Activated CD8-positive, alpha-beta memory T cell treated with anti-CD3 and anti-CD28 coated beads for 1 hour (primary cell): ENCODE results near the gene MOGAT3.

Source experiments
- DNase-seq, 2 donors: peaks; one replicate each; pipeline ENCODE4 v3.0.0-alpha.2; 2020; ENCODE audit warnings: low read depth in 1 of 2; ENCODE audit errors: extremely low read depth in 1 of 2

The MOGAT3 gene

GRCh38 chr7:101173752-101174244 lies 27.0 kb downstream of the MOGAT3 start:
- peak; percentile 11 to 36 for DNase-seq

DNA sequence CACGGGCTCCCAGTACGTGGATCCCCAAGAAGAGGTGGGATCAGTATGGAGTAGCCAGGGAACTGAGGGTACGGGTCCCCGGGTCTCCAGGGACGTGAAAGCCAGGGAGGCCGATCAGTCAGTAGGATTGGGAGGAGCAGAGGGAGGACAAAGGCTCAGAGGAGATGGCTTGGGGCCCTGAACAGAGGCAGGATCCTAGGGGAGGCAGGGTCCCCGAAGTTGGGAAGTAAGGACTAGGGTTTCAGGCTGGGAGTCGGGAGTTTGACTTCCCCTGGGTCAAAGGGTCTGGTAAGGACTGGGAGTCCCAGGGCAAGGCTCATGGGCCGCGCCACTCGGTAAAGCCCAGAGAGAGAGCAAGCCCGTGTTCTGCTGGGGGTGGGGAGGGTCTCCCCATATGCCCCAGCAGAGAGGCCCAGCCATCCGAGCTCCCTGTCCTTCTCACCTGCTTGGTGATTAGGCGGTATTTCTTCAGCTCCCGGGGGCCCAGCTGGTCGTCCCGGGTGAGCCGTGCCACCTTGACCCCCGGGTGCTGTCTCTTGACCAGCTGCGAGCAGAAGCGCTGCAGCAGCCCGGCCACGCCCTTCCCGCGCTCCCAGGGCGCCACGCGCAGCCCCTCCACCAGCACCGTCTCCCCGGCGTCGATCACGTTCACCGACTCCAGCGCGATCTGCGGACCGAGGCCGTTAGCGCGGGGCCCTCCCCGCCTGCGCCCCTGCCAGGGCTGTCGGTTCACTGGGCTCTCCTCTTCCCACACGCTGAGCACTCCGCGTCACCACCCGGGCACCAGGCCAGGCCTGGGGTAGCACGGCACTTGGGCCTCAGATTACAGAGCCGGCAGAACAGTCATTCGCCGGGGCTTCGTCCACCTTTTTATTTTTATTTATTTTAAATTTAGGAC lies 27.7 kb downstream of the MOGAT3 start:
- no peak for DNase-seq

DNA sequence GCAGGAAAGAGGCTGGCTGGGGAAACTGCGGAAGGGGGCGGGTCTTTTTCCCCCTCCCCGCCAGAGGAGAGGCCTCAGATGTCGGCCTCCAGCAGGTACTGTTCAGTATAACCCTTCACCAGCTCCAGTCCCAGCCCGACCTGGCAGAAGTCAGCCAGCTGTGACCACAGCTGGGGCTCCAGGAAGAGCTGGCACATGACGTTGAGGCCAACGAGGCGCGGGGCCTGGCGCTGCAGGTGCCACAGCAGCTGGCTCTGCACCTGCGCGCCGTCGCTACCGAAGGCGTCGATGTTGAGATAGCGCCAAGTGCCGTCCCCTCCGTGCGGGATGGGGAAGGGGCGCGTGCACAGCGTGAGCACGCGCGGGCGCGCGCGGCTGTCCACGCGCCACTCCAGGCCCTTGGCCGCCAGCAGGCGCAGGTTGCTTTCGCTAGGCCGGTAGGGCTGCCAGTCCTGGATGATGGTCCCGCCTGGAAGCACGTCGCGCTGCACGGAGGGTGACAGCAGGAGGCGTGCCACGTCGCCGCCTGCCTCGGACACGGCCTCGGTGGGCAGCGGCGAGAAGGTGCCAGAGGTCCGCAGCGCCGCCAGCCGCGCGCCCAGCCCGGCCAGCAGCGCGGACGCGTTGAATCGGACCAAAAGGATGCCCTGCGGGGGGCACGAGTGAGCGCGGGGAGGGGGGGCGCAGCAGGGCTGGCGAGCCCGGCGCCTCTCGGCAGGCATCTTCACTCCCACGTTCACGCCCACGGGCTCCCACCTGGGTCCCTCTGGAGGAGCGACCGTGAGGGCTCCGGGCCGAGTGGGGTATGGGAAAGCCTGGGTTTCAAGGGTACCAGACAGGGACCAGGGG lies 28.6 kb downstream of the MOGAT3 start:
- DNase-seq, result no peak

GRCh38 chr7:101171442-101171837 lies 29.4 kb downstream of the MOGAT3 start:
- no peak for DNase-seq

- no peak for DNase-seq
Measured at GRCh38 chr7:101170617-101171441, 30.0 kb downstream of the MOGAT3 start.

DNA sequence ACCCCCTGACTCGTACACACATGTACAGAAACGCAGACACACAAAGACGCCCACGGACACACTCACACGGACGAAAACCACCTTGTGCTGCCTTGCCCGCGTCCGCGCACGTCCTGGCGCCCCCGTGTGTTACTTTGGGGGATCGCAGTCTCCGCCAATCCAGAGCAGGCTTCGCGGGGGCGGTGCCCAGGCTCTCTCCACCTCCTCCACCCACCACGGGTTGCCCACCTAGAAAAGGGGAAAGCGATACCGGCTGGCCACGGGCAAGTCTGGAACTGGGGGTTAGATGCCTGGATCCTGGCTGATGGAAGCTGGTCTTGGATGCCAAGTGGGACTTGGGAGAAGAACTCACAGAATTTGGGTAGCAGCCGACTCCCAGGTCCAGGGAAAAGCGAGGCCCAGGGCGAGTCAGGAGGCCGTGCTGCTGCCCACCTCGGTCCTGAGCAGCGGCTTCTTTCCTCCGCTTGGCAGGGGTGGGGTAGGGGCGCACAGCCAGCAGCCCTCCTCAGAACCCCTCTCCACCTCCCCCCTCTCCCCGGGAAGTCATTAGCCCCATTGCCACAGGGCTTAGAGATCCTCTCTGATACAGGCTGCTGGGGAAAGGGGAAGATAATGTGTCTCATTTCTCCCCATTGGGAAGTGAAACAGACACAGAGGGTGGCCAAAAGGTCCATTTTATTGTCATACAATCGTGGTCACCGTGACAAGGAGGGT lies 30.8 kb downstream of the MOGAT3 start:
- peak; percentile 53 to 75 for DNase-seq

- no peak for DNase-seq
Measured at GRCh38 chr7:101169110-101169837, 31.6 kb downstream of the MOGAT3 start.

DNA sequence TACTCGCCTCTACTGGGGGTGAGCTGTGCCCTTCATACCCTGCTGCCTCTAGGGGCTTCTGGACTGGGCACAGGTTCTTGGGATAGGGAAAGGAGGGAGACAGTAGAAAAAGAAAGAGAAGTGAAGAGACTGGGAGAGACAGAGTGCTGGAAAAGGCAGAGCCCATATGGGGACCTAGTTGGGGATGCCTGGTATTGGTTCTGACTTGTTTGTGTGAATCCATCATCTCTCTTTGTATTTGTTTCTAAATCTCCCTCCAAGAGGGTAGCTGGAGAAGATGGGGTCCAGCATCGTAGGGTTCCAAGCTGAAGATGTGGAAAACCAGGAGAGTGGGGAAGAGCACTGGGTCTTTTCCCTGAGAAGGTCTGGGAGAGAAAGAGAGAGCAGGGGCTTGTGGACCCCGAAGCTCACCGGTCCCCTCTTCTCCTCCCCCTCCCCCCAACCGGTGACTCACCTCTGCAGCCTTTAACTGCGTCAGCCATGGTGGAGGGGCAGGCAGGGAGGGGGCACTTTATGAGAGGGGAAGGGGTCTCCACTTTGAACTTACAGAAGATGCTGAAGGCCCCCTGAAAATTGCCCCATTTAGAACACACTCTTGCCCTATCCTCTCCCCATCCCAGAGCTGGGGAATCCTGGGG lies 32.3 kb downstream of the MOGAT3 start:
- DNase-seq, result no peak

DNA sequence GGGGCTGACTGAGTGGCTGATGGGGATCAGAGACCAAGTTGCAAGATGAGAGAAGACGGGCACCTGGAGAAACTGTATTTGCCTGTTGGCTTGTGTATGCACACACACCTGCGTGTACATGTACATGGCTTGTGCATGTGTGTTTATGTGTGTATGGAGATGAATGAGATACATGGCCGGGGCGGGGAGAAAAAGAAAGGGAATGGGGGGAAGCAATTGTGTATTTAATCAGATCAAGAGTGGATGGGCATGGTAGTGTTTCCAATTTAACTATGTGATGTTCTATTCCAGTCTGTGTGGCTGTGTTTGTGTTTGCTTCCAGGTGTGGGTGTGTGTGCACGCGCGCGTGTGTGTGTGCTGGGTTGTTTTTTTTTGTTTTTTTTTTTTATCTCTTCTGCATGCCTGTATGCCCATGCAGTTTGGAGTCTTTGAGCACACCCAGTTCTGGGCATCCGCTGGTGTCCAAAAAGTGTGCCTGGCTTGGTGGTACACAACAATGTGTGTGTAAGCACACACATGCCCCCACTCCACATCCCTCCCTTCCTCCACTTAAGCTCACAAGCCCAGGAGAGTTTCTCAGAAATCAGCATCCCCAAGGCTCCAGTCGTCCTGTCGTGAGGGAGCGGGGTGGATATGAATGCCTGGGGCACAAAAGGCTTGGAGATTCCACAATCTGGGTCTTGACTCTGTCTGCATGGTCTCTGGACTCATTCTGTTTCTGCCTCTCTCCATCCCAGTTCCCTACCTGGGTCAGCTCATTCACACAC lies 33.0 kb downstream of the MOGAT3 start:
- DNase-seq, result no peak

DNA sequence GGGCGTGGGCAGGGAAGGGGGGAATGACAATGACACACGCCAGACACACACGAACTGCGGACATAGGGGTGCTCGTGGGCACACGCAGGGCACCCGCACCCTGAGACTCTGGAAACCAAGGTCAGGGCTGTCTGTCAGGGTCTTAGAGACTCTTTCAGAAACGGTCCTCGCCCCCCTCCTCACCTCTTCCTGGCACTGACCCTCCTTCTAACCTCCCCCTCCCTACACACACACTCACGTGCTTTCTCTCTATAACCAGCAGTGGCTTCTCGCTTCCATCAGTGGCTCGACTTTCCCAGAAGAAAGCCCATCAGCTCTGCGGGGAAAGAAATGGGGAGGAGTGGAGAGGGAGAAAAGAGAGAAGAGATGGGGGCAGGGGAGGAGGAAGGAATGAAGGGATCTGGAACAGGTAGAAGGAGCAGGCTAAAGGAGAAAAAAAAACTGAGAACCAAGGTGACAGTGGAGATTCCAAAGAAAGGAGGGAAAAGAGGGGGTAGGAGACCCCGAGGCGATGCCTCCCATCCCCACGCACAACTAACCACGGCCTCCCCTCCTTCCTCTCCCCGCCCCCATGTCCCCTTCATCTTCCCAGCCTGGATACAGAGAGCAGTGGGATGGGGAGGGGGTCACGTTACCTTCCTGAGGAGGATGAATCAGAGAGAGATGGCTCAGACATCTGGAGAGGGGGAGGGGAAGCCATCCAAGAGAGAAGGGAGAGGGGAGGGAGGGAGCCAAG lies 33.8 kb downstream of the MOGAT3 start:
- no peak for DNase-seq

- DNase-seq, result no peak
Measured at GRCh38 chr7:101166648-101166908, 34.3 kb downstream of the MOGAT3 start.

DNA sequence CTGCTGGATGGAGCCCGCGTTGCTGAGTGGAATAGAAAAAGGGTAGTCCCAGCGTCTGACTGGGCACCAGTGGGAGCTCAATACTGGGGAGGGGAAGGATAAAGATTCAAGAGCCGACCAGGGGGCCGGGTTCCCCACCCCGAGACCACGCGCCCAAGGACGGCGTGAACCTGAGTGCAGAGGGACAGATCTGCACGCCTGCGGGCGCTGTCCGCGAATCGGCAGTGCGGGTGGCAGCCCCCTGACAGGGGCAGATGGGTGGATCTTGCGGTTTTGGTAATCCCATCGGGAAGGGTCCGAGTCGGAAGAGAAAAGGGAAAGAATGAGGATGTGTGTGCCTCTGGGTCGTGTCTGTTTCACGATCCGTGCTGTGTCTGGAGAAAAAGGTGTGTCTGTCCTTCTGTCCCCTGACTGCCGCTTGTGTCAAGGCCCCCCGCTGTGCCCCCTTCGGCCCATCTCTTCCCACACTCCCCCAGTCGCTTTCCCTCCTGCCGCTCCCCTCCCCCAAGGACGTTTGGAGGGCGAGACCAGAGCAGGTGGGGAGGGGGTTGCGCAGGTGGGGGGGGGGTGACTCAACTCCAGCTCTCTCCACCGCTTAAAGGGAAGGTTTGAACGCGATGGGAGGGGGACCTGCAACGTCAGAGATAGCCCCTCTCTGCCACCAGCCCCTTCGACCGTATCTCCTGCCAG lies 34.7 kb downstream of the MOGAT3 start:
- DNase-seq, result no peak

DNA sequence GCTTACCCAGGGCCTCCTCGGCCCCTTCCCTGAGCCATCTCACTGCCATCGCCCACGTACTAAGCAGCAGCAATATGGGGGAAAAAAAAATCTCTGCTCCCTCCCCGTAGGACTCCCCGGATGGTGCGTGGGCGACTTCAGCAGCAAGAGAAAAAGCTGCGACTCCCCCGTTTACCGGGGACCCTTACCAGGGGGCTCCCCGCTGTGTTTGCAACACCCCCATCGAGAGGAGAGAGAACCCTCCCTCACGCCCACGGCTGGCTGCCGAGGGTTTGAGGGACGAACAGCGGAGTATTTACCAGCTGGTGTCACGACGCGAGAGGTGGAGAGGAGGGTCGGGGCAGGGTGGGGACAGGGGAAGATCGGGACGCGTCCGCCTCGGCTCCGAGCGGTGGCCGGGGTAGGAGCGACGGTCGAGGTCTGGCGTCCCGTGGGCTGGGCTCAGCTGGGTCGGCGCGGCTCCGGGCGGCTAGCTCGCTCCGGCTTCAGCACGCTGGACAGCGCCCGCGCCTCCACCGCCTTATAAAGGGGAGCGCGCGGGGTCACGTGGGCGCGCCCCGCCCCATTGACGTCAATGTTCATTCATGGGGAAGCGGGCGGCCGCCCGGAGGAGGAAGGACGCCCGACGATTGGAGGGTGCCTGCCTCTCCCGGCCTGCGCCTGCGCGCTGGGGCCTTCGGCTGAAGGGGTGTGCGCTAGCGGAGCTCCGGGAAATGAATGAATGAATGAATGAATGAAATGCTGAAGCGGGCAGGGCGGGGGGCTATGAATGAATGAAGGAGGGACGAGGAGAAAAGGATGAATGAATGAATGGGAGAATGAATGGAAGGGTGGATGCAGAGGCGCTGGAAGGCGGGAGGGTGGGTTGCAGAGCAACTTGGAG lies 35.5 kb downstream of the MOGAT3 start, which contains the start of gene VGF:
TSS of gene VGF (minus strand) at position 495 of the 883 bp plus-strand sequence. CDS start 726 bp downstream, outside the sequence.
- DNase-seq, result peak; percentile 76 to 89

DNA sequence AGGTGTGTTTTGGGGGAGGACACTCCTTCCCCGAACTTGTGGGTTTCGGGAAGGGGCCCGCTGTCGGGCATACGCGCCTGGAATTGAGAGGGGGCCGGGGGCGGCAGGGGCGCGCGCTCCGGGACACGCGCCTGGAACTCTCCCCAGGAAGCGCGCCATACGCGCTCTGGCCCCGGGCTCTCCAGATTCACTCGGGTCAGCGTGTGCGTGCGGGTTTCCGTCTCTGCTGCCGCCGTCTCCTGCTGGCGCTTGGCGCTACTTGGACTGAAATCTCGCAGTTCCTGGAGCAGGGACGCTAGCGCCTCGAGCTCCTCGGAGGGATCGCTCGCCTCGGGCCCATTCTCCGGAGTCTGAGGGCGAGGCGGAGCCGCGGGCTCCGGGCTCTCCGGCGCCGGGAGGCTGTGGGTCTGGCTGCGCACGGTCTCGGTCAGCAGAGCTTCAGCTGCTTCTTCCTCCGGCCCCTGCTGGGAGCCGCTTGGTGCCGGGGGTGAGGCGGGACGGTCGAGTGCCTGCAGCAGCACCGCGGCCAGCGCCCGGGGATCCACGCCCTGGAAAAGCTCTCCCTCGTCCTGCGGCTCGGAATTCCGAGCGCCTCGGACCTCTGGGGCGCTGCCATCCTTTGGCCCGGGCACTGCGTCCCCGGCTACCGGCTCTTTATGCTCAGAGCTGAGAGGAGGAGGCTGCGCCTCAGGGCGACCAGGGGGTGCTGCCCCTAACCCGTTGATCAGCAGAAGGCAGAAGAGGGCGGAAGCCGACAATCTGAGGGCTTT lies 36.6 kb downstream of the MOGAT3 start:
- no peak for DNase-seq

- no peak for DNase-seq
Measured at GRCh38 chr7:101163279-101164070, 37.4 kb downstream of the MOGAT3 start.
